Stimulated activated CD4-positive, alpha-beta T cell treated with anti-CD3 and anti-CD28 coated beads, Interleukin-12 subunit alpha, Interleukin-12 subunit beta, amount 100 ng/mL, for 48 hours (primary cell): ENCODE results near the gene JAZF1.
"Not testable (repeated sequence)": the region's sequence is repeated elsewhere in the genome, so short reads cannot be mapped to it uniquely, and the experiment has no call there.

ENCODE experiments used
- DNase-seq, 3 donors: peaks; one replicate each; pipeline ENCODE4 v3.0.0-alpha.2; 2020; ENCODE audit warnings: low read depth in 2 of 3, low spot score in 1 of 3

The JAZF1 gene

DNA sequence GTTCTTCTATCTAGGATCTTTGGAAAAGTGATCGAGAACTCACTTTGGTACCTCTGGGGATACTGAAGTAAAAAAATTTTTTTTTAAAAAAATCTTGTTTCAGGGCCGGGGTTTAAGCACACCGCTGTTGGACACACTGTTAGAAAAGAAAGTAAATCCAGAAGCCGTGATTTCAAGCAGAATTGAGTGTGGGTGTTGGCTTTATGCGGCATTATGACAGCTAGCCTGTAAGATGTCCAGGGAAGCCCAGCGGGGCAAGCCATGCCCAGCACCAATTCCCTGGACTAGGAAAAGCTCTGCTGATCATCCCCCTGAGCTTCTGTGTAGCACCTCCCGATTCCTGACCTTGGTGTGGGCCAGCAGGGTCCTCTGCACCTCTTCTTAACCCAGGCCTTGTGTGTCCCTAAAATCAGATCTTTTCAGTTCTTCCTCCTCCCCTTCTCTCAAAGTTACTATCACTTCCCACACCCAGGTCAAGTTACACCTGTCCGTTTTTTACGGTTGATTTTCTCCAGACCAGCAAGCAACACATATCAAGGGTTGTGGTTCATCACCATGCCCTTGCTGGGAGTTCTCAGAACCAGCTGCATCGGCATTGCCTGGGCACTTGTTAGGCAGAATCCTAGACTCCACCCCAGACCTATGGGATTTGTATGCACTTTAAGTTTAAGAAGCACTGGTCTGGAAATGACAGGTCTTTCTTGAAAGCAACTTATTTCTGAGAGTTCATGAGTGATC, 235.4 kb downstream of the JAZF1 start:
- DNase-seq, result no peak

GRCh38 chr7:27944643-27945042, 236.0 kb downstream of the JAZF1 start:
- DNase-seq, result no peak

DNA sequence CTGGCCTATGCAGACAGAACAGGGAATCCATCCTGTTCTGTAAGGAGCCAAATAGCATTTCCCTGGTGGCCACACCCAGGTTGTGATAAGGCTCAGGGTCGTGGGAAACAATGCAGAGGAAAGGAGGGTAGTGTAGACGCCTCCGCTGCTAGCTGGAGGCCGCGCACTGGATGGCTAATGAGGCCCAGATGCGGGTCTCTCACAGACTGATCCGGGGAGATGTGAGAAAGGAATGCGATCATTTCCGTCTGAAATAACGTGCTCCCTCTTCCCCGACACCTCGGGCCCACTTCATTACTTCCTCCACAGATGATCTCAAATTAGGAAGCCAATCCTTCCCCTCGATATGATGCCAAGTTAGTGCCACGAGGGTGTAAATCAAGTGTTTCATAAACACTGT, 237.4 kb downstream of the JAZF1 start:
- no peak for DNase-seq

DNA sequence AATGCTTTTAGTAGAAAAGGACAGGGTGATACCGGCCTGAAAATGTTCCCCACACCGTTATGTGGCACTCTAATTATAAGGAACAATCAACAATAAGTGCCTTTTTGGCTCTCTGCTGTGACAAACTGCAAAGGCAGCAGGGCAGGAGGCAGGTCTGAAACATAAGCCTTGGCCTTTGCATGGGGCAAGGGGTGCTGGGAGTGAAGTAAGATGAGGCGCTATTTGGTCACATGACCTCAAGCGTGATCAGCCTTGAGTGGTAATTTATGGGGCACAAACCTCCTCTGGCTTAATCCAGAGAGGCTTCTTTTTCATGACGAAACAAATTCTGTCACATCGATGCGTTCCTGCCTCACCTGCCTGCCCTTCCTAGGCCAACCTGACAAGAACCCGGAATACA, 237.9 kb downstream of the JAZF1 start:
- no peak for DNase-seq

- no peak for DNase-seq
Measured at GRCh38 chr7:27941522-27941921, 239.1 kb downstream of the JAZF1 start.

DNA sequence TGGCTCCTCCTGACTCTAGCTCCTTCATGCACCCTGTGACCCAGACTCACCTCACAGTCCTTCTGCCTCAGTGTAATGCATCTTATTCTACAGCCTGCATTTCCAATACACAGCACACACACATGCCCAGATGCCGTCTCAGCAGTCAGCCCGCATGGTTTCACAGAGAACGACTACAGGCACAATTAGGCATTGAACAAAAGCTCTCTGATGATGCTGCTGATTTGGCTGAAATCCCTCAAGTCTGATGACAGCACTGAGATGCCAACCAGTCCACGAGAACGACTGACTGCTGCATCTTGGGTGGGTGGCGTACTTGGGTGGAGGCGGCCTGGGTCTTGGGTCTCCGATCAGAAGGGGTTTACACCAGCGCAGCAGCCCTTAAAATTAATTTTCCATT, 240.3 kb downstream of the JAZF1 start:
- no peak for DNase-seq

GRCh38 chr7:27939893-27940292, 240.7 kb downstream of the JAZF1 start:
- no peak for DNase-seq

- DNase-seq, result no peak
Measured at GRCh38 chr7:27936768-27937102, 243.9 kb downstream of the JAZF1 start.

- no peak for DNase-seq
Measured at GRCh38 chr7:27936047-27936767, 244.4 kb downstream of the JAZF1 start.

DNA sequence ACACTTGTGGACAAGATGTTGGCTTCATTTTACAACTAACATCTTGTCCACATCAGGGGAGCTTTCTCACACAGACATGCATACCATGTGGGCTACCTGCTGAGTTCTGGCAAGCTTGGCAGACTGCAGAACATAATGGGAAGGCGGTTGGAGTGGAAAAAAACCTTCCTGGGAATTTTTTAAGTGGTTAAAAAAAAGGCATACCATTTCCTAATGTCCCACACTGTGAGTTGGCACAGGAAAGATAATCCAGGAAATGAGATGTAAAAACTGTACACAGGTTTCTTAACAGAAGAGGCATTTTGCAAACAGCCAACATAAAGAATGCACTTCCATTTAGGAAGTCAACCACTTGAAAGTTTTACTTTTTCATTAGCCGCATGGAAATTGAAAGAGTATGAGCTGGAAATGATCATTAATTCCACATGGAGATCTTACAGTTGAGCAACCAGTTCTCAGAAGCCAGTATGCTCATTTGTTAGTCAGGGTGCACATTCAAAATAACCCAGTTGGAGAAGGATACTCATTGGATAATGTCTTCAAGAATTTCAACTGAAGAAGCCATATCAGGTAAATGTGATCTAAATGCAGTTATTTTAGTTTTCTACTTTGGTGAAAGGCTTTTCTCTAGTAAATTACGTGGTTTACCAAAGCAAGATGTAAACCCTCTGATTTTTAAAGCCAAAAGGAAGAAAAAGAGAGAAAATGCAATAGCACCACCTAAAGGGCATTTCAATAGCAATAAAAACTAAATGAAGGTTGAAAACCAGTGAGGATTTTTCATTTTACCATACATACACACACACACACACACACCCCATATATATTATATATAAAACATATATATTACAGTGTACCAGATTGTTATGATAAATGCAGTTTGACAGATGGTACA, 246.7 kb downstream of the JAZF1 start:
- no peak for DNase-seq

DNA sequence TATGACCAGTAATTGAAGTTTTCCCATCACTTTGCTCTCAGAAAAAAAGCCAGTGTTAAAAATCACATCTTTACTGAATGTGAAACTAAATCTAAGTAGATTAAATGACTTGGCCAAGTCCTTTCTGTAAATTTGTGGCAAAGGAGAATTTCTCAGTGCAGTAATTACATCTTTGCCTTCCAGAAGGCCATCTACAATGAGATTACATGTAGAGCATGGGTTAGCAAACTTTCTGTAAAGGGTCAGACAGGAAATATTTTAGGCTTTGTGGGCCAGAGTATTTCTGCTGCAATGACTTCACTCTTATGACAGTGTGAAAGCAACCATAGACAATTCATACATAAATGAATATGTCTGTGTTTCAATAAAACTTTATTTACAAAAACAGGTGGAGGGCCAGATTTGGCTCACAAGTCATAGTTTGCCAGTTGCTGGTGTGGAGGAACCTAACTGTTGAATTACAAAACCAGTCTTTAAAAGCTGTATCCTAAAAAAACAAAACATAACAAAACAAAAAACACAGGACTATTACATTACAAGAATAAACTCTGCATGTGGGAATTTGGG, 249.6 kb downstream of the JAZF1 start:
- no peak for DNase-seq

DNA sequence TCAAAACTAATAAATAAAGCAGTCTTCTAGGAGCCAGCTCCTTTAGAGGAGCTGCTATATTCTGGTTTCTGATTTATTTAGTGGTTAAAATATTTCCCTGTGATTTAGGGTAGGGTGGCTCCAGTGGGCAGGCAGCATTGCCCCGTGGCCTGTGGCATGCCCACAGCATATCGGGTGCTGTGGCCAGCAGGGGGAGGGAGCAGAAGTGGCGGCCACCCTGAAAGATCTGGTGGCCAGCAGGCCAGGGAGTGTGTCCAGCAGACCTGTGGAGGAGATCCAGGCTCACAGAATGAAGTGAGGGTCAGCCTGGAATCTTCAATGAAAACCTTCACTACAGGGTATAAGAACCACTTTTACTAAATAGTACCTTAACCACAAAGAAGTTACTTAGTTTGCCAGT, 251.5 kb downstream of the JAZF1 start:
- DNase-seq, result no peak

GRCh38 chr7:27928001-27928400, 252.6 kb downstream of the JAZF1 start:
- no peak for DNase-seq

DNA sequence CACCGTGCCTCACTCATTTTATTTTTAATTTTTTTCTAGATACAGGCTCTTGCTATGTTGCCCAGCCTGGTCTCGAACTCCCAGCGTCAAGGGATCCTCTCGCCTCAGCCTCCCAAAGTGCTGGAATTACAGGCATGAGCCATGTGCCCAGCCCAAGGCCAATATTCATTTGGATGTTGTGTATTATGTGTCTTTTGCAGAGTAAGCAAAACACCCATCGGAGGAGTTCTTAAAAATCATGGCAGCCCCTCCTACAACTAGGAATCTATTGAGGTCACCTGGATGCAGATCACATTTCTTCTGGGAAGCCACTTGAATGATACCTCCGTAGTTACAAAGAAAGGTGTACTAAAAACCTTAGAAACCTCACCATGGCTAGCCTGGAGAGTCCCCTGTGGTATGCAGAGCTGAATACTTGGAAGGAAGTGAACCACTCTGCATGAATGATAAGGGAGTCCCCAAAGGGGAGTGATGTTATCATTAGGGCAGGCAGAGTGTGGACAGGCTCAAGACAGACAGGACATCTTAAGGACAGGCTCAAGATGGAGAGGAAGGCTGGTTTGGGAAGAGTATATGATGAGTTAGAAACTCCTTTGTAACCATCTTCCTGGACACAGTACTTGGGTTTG, 254.9 kb downstream of the JAZF1 start:
- DNase-seq, result no peak

DNA sequence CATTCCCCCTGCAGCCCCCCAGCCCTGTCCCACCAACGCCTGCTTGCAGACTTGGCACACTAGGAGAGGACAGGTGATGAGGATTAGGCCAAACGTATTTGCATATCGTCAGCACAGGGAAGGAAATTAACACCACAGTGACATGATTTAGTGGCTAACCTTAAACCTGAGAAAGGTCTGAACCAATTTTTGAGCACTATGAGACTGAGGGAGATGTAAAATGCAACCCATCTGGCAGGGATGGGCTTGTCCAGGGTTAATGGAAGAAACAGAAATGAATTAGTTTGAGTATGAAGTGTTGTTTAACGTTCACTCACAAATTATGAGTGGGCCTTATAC, 257.0 kb downstream of the JAZF1 start:
- no peak for DNase-seq

- no peak for DNase-seq
Measured at GRCh38 chr7:27922907-27923641, 257.5 kb downstream of the JAZF1 start.

GRCh38 chr7:27922389-27922788, 258.2 kb downstream of the JAZF1 start:
- not testable (repeated sequence) for DNase-seq

DNA sequence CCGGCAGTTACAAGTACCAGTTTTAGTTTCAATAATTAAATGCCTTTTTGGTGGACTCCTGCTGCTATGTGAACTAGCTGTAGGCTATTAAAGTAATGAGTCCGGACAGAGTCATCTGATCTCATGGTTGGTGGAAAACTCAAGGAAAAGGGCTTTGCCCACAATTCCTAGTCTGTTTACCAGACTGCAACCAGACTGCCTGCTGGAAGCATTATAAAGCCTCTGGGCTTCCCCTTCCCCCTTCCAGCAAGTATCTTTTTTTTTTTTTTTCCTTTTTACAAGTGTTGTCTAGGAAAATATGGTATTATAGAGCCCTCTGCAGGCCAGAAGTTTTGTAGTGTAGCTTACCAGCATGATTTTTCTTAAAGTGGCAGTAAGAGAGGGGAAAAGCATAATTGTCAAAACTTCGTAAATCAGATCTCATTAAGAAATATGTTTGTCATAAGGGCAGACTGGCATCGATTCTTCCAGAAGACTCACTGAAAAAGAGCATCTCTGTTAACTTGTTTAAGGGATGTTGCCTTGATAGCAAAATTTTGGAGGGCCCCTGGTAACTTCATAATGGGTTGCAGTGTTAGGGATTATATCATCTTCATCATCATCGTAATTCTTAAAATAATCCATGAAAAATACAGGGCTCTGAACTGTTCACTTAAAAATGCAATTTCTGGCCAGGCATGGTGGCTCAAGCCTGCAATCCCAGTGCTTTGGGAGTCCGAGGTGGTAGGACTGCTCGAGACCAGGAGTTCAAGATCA, 259.3 kb downstream of the JAZF1 start:
- DNase-seq, result peak in 1 of 3 donors; percentile 25

GRCh38 chr7:27920281-27920946, 260.2 kb downstream of the JAZF1 start:
- DNase-seq, result no peak
